K562 (cell line): ENCODE measurements around the gene CFAP73. TPM values are rescaled to one million over a fixed set of nuclear protein-coding genes. Genes with fewer than 3 reads are reported as not detected.

Experiments
- ATAC-seq: fragments of 200-7000 bp; cut with Tn5 transposase; 3 replicates; pipeline ENCODE4 v1.9.1; 2020; ENCODE audit warnings: moderate library complexity
- BruUV-seq: library from RNA; stranded (reverse); fragments of 400-500 nt; replicated peaks from 2 replicates; lab custom pipeline; 2021; lab: Mats Ljungman, UMichigan
- CTCF ChIA-PET: fragments of 300-600 bp; formaldehyde crosslinking; extraction: SDS; loops from one replicate; lab custom pipeline; 2021; ENCODE audit warnings: low intra/inter-chr PET ratio; lab: Yijun Ruan, JAX
- POLR2A ChIA-PET: fragments of 300-600, 350-650 bp; sonication (Branson Sonifier 250); formaldehyde crosslinking; extraction: SDS; loops from one replicate; lab custom pipeline; 2021; ENCODE audit warnings: antibody characterized with exemption, inconsistent platforms; lab: Yijun Ruan, JAX
- DNase-seq, 4 experiments: peaks; one replicate each; pipeline versions ENCODE4 v3.0.0 to v3.0.0-alpha.2; 2011 to 2018; ENCODE audit warnings: low spot score in 3 of 4, mixed read lengths in 3 of 4; ENCODE audit errors: extremely low read depth in 1 of 4
- FAIRE-seq: peaks from 2 replicates; lab custom pipeline; 2011; peaks lifted over from hg19 to GRCh38; lab: Jason Lieb, UNC
- H2AFZ ChIP-seq: 2 replicates; pipeline ENCODE4 v1.6.0; 2011; ENCODE audit warnings: low read depth, low read length, control low read depth, inconsistent platforms
- H3K27ac ChIP-seq: fragments of 200-600 bp; 3 replicates; pipeline ENCODE4 v1.8.0; 2011; ENCODE audit warnings: low read depth, mild to moderate bottlenecking, control low read depth, inconsistent platforms, low read length, moderate library complexity, mixed read lengths; ENCODE audit errors: extremely low read depth
- H3K27me3 ChIP-seq, 2 experiments: fragments of 300-600 bp in 1 of 2; 2 replicates in 1 of 2; 3 replicates in 1 of 2; pipeline versions ENCODE4 v1.6.0 to v1.8.0; 2011; ENCODE audit warnings: inconsistent platforms in 2 of 2, low read length in 2 of 2, mild to moderate bottlenecking in 1 of 2, mixed read lengths in 1 of 2, moderate library complexity in 1 of 2; ENCODE audit not compliant: control insufficient read depth in 2 of 2, insufficient read depth in 2 of 2
- H3K36me3 ChIP-seq: fragments of 300-600 bp; 3 replicates; pipeline ENCODE4 v1.8.0; 2011; ENCODE audit warnings: mild to moderate bottlenecking, low read length, inconsistent platforms; ENCODE audit not compliant: control insufficient read depth, insufficient read depth
- H3K4me1 ChIP-seq, 2 experiments: fragments of 200-600 bp in 1 of 2; replicated peaks in 1 of 2; 2 replicates in 1 of 2; 3 replicates in 1 of 2; pipeline versions ENCODE4 v1.5.1 to v1.8.0; 2011; ENCODE audit warnings: inconsistent platforms in 2 of 2, low read length in 2 of 2, mild to moderate bottlenecking in 1 of 2, mixed read lengths in 1 of 2, moderate library complexity in 1 of 2; ENCODE audit not compliant: control insufficient read depth in 2 of 2, insufficient read depth in 2 of 2
- H3K4me2 ChIP-seq: 2 replicates; pipeline ENCODE4 v1.6.1; 2011; ENCODE audit warnings: low read length, control low read depth, inconsistent platforms, mixed read lengths; ENCODE audit not compliant: insufficient read depth
- H3K4me3 ChIP-seq: fragments of 200-600 bp; sonication (generic), shearing (Covaris generic); 2 replicates; pipeline ENCODE4 v1.5.1; 2016; ENCODE audit warnings: control low read depth, inconsistent platforms
- H3K79me2 ChIP-seq: fragments of 200-600 bp; 3 replicates; pipeline ENCODE4 v1.8.0; 2011; ENCODE audit warnings: low read length, inconsistent platforms; ENCODE audit not compliant: control insufficient read depth, insufficient read depth
- H3K9ac ChIP-seq, 2 experiments: 2 replicates each; pipeline versions ENCODE4 v1.6.0 to v1.6.1; 2011; ENCODE audit warnings: low read depth in 2 of 2, low read length in 2 of 2, control low read depth in 1 of 2, inconsistent platforms in 1 of 2, mild to moderate bottlenecking in 1 of 2, mixed read lengths in 1 of 2; ENCODE audit not compliant: insufficient read depth in 1 of 2
- H3K9me1 ChIP-seq: one replicate; pipeline ENCODE4 v1.6.0; 2011; ENCODE audit warnings: inconsistent platforms, mild to moderate bottlenecking, low read length, moderate library complexity; ENCODE audit not compliant: control insufficient read depth, insufficient read depth
- H3K9me3 ChIP-seq: replicated peaks from 2 replicates; pipeline ENCODE4 v1.5.1; 2011; ENCODE audit warnings: low read depth, low read length, inconsistent platforms; ENCODE audit not compliant: control insufficient read depth, insufficient read depth
- H4K20me1 ChIP-seq: replicated peaks from 2 replicates; pipeline ENCODE4 v1.6.1; 2011; ENCODE audit warnings: low read length, inconsistent platforms, mixed read lengths; ENCODE audit not compliant: control insufficient read depth, insufficient read depth
- CBX3 ChIP-seq, 2 experiments: IDR thresholded peaks; 1 replicate in 1 of 2; 2 replicates in 1 of 2; pipeline ENCODE4 v1.6.1; 2012; ENCODE audit warnings: inconsistent platforms in 2 of 2, low read length in 2 of 2, borderline replicate concordance in 1 of 2, control low read depth in 1 of 2
- CTCFL ChIP-seq: IDR thresholded peaks from 2 replicates; pipeline ENCODE4 v1.6.1; 2011; ENCODE audit warnings: borderline replicate concordance, low read depth, mild to moderate bottlenecking, moderate library complexity, low read length; ENCODE audit not compliant: insufficient read depth, poor library complexity, severe bottlenecking
- GABPB2 ChIP-seq: fragments of 250-450 bp; sonication (Bioruptor Pico); conservative IDR thresholded peaks from 2 replicates; pipeline ENCODE4 v1.5.1; 2021; ENCODE audit warnings: mild to moderate bottlenecking
- GTF2B ChIP-seq: IDR thresholded peaks from 2 replicates; pipeline ENCODE4 v1.6.1; 2011; ENCODE audit not compliant: insufficient read length; ENCODE audit errors: extremely low read depth
- IFI16 ChIP-seq: fragments of 250-450 bp; sonication (Bioruptor Pico); IDR thresholded peaks from 2 replicates; pipeline ENCODE4 v2.1.2; 2022; ENCODE audit warnings: mild to moderate bottlenecking, inconsistent platforms
- KLF10 ChIP-seq: fragments of 250-450 bp; sonication (Bioruptor Pico); IDR thresholded peaks from 2 replicates; pipeline ENCODE4 v1.6.1; 2021; ENCODE audit warnings: matching md5 sums
- KLF6 ChIP-seq: fragments of 250-450 bp; sonication (Bioruptor Pico); IDR thresholded peaks from 2 replicates; pipeline ENCODE4 v1.4.0; 2020; ENCODE audit warnings: mild to moderate bottlenecking, moderate library complexity, borderline replicate concordance
- NCOA2 ChIP-seq, 2 experiments: fragments of 450-650 bp; IDR thresholded peaks; 2 replicates each; pipeline ENCODE4 v1.6.1; 2018; ENCODE audit warnings: mild to moderate bottlenecking in 2 of 2, moderate library complexity in 1 of 2; ENCODE audit not compliant: partially characterized antibody in 2 of 2
- RBM14 ChIP-seq: fragments of 200-400 bp; formaldehyde crosslinking; IDR thresholded peaks from 2 replicates; pipeline ENCODE4 v1.6.1; 2018; ENCODE audit warnings: low read depth, mild to moderate bottlenecking, low read length, moderate library complexity, borderline replicate concordance; ENCODE audit not compliant: insufficient read depth
- SMAD2 ChIP-seq: fragments of 150-350 bp; IDR thresholded peaks from 2 replicates; pipeline ENCODE4 v1.6.1; 2014; ENCODE audit warnings: low read depth, mild to moderate bottlenecking, low read length
- ZNF583 ChIP-seq: fragments of 250-450 bp; sonication (Bioruptor Pico); IDR thresholded peaks from 2 replicates; pipeline ENCODE4 v1.4.0; 2020
- ZNF639 ChIP-seq, 2 experiments: fragments of 200-800 bp in 1 of 2; sonication (Bioruptor generic) in 1 of 2; sonication (generic) in 1 of 2; formaldehyde crosslinking in 1 of 2; IDR thresholded peaks in 1 of 2; conservative IDR thresholded peaks in 1 of 2; 2 replicates each; pipeline versions ENCODE4 v1.5.0 to v1.6.1; 2016 to 2020; ENCODE audit warnings: missing compliant biosample characterization in 1 of 2, missing genetic modification characterization in 1 of 2, missing genetic modification reagents in 1 of 2
- ZNF79 ChIP-seq: fragments of 250-450 bp; sonication (Bioruptor Pico); IDR thresholded peaks from 2 replicates; pipeline ENCODE4 v1.4.0; 2020; ENCODE audit warnings: low read depth, mild to moderate bottlenecking, moderate library complexity
- WGBS: fragments of 100-300 bp; shearing (Covaris generic); methylation state at CpG from one replicate; pipeline ENCODE4 v1.1.6; 2016; ENCODE audit warnings: low coverage, mixed read lengths; ENCODE audit not compliant: insufficient coverage; ENCODE audit errors: missing lambda C conversion rate; 5-methylcytosine and 5-hydroxymethylcytosine counted together
- in situ Hi-C: fragments of 300-500 bp; cut with MboI; formaldehyde crosslinking; loops from 4 replicates; pipeline ENCODE4 v1.15.0; 2018; ENCODE audit warnings: inconsistent platforms, mixed read lengths
- intact Hi-C: fragments of 100-400 bp; cut with micrococcal nuclease; formaldehyde crosslinking; loops from 2 replicates; pipeline ENCODE4 v1.14.2; 2022
- polyA plus RNA-seq, 8 experiments: library from polyadenylated mRNA; depleted of rRNA in 4 of 8; stranded (reverse) in 5 of 8; unstranded in 3 of 8; fragments of >200 nt; fragmentation: Nextera tagmentation in 2 of 8; fragmentation: Illumina TruSeq in 1 of 8; extraction: Ambion mirVana in 2 of 8; extraction: Trizol in 1 of 8; gene quantifications; 2 replicates each; pipeline versions ENCODE4 v1.2.1 to v1.2.3, GENCODE V29; 2011 to 2014; ENCODE audit warnings: inconsistent platforms in 1 of 8, missing spikeins in 1 of 8
- total RNA-seq, 7 experiments: library from RNA; depleted of rRNA in 6 of 7; stranded (reverse); fragments of >200 nt in 6 of 7; fragmentation: Illumina TruSeq in 2 of 7; extraction: Trizol in 2 of 7; gene quantifications; 2 replicates each; pipeline versions ENCODE4 v1.2.1 to v1.2.3, GENCODE V29; 2011 to 2021; ENCODE audit warnings: low replicate concordance in 1 of 7
- TF ChIP-seq, protein P1 (sequence below): sonication (generic); formaldehyde crosslinking; IDR thresholded peaks from 2 replicates; pipeline ENCODE4 v1.8.1; 2023; ENCODE audit warnings: mild to moderate bottlenecking, missing genetic modification reagents

The CFAP73 gene
- total and polyA plus RNA-seq, 9 of the 15 experiments (the other 6 are each of a cell fraction or from before 2014, with no cell fraction given), result not detected

GRCh38 chr12:113191227-113191626 lies 41.7 kb downstream of the CFAP73 start:
- POLR2A ChIA-PET, result interaction anchor here (0.6 kb wide), 2 partner anchors 38 to 132 kb away, joined by 3 read pairs; no protein-coding TSS in a partner anchor
- Histone ChIP-seq H3K4me1 (peaks cover 25 to 39% of the 10 kb centered on the region in 2 experiments), H3K9ac (peak overlapping the region in 1 of 2 experiments; percentile 30; a peak in 1 of 4 replicates), H3K27ac (no peak overlapping the region), H3K36me3 (peaks cover 50% of the 10 kb centered on the region), H4K20me1 (no peaks in the 10 kb centered on the region), H2AFZ (0 out of 2 replicates have a peak overlapping the region, but pooled peaks have one; percentile 25), H3K9me3 (no peaks in the 10 kb centered on the region), H3K79me2 (peaks cover 19% of the 10 kb centered on the region), H3K4me2 (peak overlapping the region; percentile 46; the same call in 1 of the 2 replicates), H3K4me3 (no peak overlapping the region), H3K27me3 (no peaks in the 10 kb centered on the region), H3K9me1 (no peaks in the 10 kb centered on the region)
- DNase-seq, result peak in 3 of 4 experiments; percentile 39 to 42 (median 39)
- ATAC-seq, result no peak; the same call in 1 of the 3 replicates
- in situ Hi-C loops (loop anchor here (10.0 to 25.0 kb wide), 2 partner anchors 221 to 454 kb away; partner anchors contain the start of genes SDS and SDSL), intact Hi-C loops (no loop called here)
- 66% methylated on average over 16 of the region's 19 CpGs for WGBS
- BruUV-seq, result no TSS peak
- no peak for FAIRE-seq
- CTCF ChIA-PET, result no interaction called here
- no peak for TF ChIP-seq RBM14
- TF ChIP-seq, protein P1, sequence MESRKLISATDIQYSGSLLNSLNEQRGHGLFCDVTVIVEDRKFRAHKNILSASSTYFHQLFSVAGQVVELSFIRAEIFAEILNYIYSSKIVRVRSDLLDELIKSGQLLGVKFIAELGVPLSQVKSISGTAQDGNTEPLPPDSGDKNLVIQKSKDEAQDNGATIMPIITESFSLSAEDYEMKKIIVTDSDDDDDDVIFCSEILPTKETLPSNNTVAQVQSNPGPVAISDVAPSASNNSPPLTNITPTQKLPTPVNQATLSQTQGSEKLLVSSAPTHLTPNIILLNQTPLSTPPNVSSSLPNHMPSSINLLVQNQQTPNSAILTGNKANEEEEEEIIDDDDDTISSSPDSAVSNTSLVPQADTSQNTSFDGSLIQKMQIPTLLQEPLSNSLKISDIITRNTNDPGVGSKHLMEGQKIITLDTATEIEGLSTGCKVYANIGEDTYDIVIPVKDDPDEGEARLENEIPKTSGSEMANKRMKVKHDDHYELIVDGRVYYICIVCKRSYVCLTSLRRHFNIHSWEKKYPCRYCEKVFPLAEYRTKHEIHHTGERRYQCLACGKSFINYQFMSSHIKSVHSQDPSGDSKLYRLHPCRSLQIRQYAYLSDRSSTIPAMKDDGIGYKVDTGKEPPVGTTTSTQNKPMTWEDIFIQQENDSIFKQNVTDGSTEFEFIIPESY (CRISPR knock-in tag), result peak; percentile 74
- TF ChIP-seq KLF10 (CRISPR knock-in tag), result no peak
- no peak for TF ChIP-seq GABPB2 (CRISPR knock-in tag)
- 0 out of 3 replicates have a peak, but pooled peaks of 1 of the 2 experiments have one; percentile 3 for TF ChIP-seq CBX3 (IDR thresholded peaks at IDR 0.05; ENCODE audit: borderline replicate concordance in 1 of 2, low read length in 2 of 2)
- TF ChIP-seq NCOA2 (IDR thresholded peaks at IDR 0.05; ENCODE audit: partially characterized antibody in 2 of 2), result no peak
- TF ChIP-seq SMAD2, result no peak
- TF ChIP-seq IFI16 (CRISPR knock-in tag), result no peak
- no peak for TF ChIP-seq KLF6 (CRISPR knock-in tag)
- no peak for TF ChIP-seq GTF2B
- no peak for TF ChIP-seq ZNF79 (CRISPR knock-in tag)
- no peak for TF ChIP-seq ZNF639 (CRISPR knock-in tag; conservative IDR thresholded peaks at IDR 0.05 in 1 of 2, IDR thresholded peaks at IDR 0.05 in 1 of 2)
- TF ChIP-seq ZNF583 (CRISPR knock-in tag), result no peak
- no peak for TF ChIP-seq CTCFL
